Large intestine (tissue), 12 donors: ENCODE measurements around the gene CCL1. TPM values are rescaled to one million over a fixed set of nuclear protein-coding genes. Genes with fewer than 3 reads are reported as not detected.

ENCODE experiments used
- DNase-seq, 2 donors: peaks; one replicate each; pipeline versions ENCODE4 v3.0.0 to v3.0.0-alpha.2; 2013
- H3K27ac ChIP-seq: one replicate; pipeline ENCODE4 v1.5.1; 2013; ENCODE audit warnings: low read length
- H3K27me3 ChIP-seq: 2 replicates; pipeline ENCODE4 v1.6.1; 2013; ENCODE audit warnings: low read length; ENCODE audit not compliant: control insufficient read depth, insufficient read depth
- H3K36me3 ChIP-seq: 2 replicates; pipeline ENCODE4 v1.6.1; 2013; ENCODE audit warnings: low read length; ENCODE audit not compliant: control insufficient read depth, insufficient read depth
- H3K4me1 ChIP-seq: one replicate; pipeline ENCODE4 v1.6.1; 2013; ENCODE audit warnings: low read length; ENCODE audit not compliant: control insufficient read depth, insufficient read depth
- H3K4me3 ChIP-seq: one replicate; pipeline ENCODE4 v1.5.1; 2013; ENCODE audit warnings: low read length
- H3K9me3 ChIP-seq: one replicate; pipeline ENCODE4 v1.6.1; 2013; ENCODE audit warnings: mild to moderate bottlenecking, low read depth, low read length, moderate library complexity; ENCODE audit not compliant: control insufficient read depth
- WGBS: methylation state at CpG from one replicate; pipeline ENCODE4 v1.1.5; 2013; ENCODE audit warnings: low lambda C conversion rate; ENCODE audit not compliant: insufficient coverage; 5-methylcytosine and 5-hydroxymethylcytosine counted together
- long read RNA-seq, 11 donors: transcript quantifications; one replicate each; lab custom pipeline, GENCODE V29; 2026
- polyA plus RNA-seq: library from polyadenylated mRNA; unstranded; fragments of 120-200 nt; gene quantifications from one replicate; pipeline ENCODE4 v1.2.1, GENCODE V29; 2013

Gene CCL1, protein sequence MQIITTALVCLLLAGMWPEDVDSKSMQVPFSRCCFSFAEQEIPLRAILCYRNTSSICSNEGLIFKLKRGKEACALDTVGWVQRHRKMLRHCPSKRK
- polyA plus RNA-seq, result not detected
- long read RNA-seq, donor 1, result 0 reads
- long read RNA-seq, donor 2, result 0 reads
- long read RNA-seq, donor 3, result 0 reads
- long read RNA-seq, donor 4, result 0 reads
- long read RNA-seq, donor 5, result 0 reads
- long read RNA-seq, donor 6, result 0 reads
- long read RNA-seq, donor 7, result 0 reads
- long read RNA-seq, donor 8, result 0 reads
- long read RNA-seq, donor 9, result 0 reads
- long read RNA-seq, donor 10, result 0 reads
- long read RNA-seq, donor 11, result 0 reads

DNA sequence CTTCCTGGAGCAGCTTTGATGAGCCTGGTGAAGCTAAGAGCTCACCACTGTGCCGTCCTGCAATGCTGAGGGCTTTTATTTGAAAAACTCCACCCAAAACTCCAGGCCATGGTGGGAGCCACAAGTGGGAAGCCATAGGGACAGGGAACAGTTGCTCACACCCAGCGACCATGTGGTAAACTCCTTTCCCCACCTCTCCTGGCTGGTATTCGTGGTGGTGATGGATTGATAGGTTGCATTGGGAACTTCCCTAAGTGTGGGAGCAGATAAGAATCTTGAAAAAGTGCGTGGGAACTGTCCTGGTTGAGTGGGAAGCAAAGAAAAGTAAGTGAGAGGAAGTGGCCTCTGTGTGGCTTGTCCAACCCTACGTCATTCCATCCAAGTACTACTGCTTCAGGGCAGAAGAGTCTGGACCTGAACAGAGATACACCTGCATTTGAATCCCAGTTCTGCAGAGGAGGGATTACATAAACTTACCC, at the start of gene CCL1:
CCL1 (minus strand) TSS at position 51 of the 479 bp plus-strand sequence. CDS start 72 bp downstream, outside the sequence.
- Histone ChIP-seq H3K4me3 (no peak within 1 kb of the TSS), H3K36me3 (no peaks in the 10 kb centered on the region), H3K9me3 (no peaks in the 10 kb centered on the region), H3K27ac (no peak within 1 kb of the TSS), H3K4me1 (no peaks in the 10 kb centered on the region), H3K27me3 (no peaks in the 10 kb centered on the region)
- WGBS, result 80% methylated on average over 1 of the region's 5 CpGs
- no peak for DNase-seq

DNA sequence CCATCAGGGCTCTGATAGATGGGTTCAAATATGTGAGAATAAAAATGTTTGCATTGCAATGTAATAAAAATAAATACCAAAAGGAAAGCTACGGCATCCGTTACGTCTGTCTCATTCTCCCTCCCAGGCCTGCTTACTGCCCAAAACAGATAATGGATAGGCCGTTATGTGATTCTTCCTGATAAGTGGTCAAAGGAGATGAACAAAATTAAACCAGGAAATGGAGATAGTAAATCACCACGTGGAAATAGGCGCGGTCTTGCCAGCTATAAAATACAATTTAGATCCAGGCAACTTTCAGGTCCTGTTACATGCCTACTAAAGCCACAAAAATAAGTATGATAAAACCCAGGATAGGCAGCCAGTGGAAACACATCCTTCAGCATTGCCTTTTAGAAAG, 49.5 kb upstream of the CCL1 start:
- 26% methylated on average over 3 of the region's 7 CpGs for WGBS
- Histone ChIP-seq H3K27me3 (peaks cover 46% of the 10 kb centered on the region), H3K4me3 (no peak overlapping the region), H3K27ac (no peak overlapping the region), H3K9me3 (no peaks in the 10 kb centered on the region), H3K36me3 (no peaks in the 10 kb centered on the region), H3K4me1 (no peaks in the 10 kb centered on the region)
- DNase-seq, result no peak

DNA sequence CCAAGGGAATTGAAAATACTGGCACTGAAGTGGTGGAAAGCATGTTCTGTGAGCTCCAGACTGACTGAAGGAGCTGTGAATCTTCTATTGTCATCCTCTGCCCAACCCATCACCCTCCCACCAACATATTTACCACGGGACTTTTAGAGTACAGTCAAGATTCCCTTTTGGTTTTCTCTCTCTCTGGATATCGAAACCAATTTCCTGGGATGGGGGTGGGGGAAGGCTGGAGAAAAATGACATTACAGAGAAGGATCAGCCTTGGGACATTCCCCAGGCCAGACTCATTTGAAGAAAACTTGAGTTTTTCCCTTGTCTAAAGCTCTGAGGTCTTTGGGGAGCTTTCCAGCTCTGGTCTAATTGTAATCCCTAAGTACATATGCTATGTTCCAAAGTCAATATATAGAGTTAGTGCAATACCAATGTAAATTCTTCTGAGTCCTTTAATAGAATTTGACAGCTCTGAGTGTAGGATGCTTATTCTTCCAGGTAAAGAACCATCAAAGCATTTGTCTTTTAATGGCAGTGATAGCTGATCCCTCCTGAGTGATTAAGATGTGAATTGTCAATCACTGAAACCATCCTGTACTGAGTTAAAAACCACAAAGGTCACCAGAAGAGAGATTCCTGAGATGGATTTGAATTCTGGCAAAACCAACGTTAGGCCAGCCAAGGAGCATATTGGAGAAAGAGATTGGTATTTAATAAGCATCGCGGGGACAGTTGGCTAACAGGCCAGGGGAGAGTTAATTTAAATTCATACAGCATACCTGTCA, 48.8 kb upstream of the CCL1 start:
- Histone ChIP-seq H3K36me3 (no peaks in the 10 kb centered on the region), H3K4me3 (no peak overlapping the region), H3K4me1 (no peaks in the 10 kb centered on the region), H3K9me3 (no peaks in the 10 kb centered on the region), H3K27me3 (peaks cover 46% of the 10 kb centered on the region), H3K27ac (no peak overlapping the region)
- WGBS, result 86% methylated on average over 2 of the region's 5 CpGs
- no peak for DNase-seq

DNA sequence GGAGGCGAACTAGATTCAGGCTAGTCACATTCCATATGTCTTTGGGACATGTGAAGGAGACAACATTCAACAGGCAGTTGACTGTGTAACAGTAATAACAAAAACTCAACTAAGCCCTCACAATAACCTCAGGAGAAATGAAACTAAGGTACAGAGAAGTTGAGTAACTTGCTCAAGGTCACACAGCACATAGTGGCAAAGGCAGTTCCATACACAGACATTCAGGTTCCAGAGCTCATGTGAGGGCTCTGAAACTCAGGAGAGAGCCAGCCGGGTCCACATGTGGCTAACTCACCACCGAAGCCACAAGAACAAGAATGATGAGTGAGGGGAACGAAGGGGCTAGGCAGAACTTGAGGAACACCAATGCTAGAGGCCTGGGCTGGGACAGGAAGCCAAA, 46.3 kb upstream of the CCL1 start:
- no peak for DNase-seq
- WGBS, result 100% methylated on average over 1 of the region's 4 CpGs
- Histone ChIP-seq H3K4me1 (no peaks in the 10 kb centered on the region), H3K4me3 (no peak overlapping the region), H3K27me3 (peaks cover 38% of the 10 kb centered on the region), H3K27ac (no peak overlapping the region), H3K36me3 (no peaks in the 10 kb centered on the region), H3K9me3 (no peaks in the 10 kb centered on the region)

DNA sequence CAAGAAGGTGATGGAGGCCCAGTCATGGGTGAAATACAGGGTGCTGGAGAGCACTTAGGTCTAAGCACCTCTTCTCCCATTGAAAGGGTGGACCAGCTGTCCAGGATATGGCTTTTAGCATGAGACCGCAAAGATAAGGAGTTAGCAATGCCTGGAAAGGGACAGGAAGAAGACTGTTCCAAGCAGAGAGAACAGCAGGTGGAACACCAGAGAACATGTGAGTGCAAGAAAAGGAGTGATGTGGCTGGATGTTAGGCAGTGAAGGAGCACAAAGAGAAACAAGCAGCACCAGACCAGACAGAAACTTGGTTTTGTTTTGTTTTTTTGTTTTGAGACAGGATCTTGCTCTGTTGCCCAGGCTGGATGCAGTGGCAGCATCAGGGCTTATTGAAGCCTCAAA, 45.4 kb upstream of the CCL1 start:
- H3K9me3 ChIP-seq, result no peaks in the 10 kb centered on the region
- no peaks in the 10 kb centered on the region for H3K36me3 ChIP-seq
- H3K4me1 ChIP-seq, result no peaks in the 10 kb centered on the region
- H3K27me3 ChIP-seq, result peaks cover 31% of the 10 kb centered on the region
- WGBS, result no CpG with 5 or more reads among the region's 1 CpG
- H3K4me3 ChIP-seq, result no peak overlapping the region
- DNase-seq, result no peak
- H3K27ac ChIP-seq, result no peak overlapping the region

DNA sequence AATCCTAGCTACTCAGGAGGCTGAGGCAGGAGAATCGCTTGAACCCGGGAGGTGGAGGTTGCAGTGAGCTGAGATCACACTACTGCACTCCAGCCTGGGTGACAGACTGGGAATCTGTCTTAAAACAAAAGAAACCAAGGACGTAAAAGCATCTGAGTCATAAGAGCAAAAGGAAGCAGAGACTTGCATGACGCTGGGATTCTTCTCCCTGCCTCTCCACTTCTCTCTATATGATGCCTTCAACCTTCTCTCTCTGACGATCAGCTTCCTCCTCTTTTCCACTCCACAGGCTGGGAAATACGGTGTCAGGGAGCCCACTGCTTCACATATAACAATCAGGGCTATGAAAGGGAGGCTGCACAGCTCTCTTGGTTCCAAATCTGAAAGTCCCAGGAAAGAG, 43.2 kb upstream of the CCL1 start:
- H3K27me3 ChIP-seq, result peaks cover 10% of the 10 kb centered on the region
- DNase-seq, result no peak
- no peak overlapping the region for H3K4me3 ChIP-seq
- no peaks in the 10 kb centered on the region for H3K4me1 ChIP-seq
- no peaks in the 10 kb centered on the region for H3K36me3 ChIP-seq
- 100% methylated on average over 1 of the region's 6 CpGs for WGBS
- H3K27ac ChIP-seq, result no peak overlapping the region
- no peaks in the 10 kb centered on the region for H3K9me3 ChIP-seq

DNA sequence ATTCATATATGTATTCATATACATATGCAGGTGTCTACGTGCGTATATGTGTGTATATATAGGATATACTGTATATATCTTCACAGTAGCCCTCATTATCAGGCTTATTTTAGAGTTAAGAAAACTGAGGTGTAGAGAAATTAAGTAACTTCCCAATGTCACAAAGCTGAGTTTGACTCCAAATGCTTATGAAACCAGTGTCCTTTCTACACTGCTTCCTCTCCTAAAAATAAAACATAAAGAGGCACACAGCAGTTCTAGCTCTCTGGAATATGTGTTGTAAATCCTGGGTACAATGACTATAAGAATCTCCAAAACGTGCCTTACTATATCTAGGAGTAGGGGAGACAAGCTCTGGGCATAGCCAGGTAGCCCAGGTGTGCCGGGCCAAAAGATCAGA, 40.0 kb upstream of the CCL1 start:
- WGBS, result no CpG with 5 or more reads among the region's 4 CpGs
- H3K27me3 ChIP-seq, result peaks cover 3% of the 10 kb centered on the region
- H3K4me3 ChIP-seq, result no peak overlapping the region
- no peaks in the 10 kb centered on the region for H3K36me3 ChIP-seq
- no peak overlapping the region for H3K27ac ChIP-seq
- no peaks in the 10 kb centered on the region for H3K9me3 ChIP-seq
- DNase-seq, result no peak
- H3K4me1 ChIP-seq, result no peaks in the 10 kb centered on the region

DNA sequence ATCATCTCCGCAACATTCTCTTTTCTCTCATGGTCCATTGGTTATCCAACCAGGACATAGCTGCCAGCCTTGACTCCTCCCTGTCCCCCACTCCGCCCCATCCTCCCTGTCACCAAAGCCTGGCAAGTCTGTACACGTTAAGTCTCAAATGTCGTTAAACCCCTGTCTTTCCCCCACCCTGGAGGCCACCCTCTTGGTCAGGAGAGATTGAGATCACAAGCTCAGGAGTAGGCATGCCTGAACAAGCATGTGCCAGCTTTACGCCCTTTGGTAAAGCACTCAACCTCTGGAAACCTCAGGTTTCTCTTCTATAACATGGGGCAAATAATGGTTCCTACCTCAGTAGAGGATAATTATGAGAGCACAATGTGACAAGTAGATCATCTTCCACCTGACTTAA, 38.1 kb upstream of the CCL1 start:
- H3K4me3 ChIP-seq, result no peak overlapping the region
- 100% methylated on average over 1 of the region's 5 CpGs for WGBS
- no peak for DNase-seq
- H3K4me1 ChIP-seq, result no peaks in the 10 kb centered on the region
- no peaks in the 10 kb centered on the region for H3K9me3 ChIP-seq
- H3K27me3 ChIP-seq, result no peaks in the 10 kb centered on the region
- no peak overlapping the region for H3K27ac ChIP-seq
- H3K36me3 ChIP-seq, result no peaks in the 10 kb centered on the region

DNA sequence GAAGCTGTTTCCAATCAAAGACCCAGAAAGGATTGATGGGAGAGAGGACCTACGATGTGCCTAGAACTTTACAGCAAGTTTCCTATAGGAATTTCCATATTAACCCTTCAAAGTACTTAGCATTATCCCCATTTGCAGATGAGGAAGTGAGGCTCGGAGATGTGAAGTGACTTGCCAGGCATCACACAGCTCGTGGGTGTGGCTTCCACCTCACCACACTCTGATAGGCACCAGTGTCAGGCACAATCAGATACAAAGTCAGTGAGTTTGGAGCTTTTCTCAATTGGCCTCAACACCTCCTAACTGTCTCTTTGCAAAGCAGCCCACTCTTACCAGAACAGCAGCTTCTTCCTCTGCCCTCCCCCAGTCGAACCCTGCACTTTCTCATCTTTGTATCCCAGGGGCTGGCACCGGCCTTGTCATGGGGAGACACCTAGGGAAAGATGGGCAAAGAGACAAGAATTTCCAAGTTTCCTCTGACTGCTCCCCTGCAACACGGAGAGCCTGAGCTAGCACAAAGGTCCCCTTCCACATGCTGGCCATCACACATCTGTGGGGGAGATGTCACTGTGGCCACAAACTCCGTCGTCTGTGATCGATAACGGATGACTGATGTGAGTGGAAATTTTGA, 37.4 kb upstream of the CCL1 start:
- DNase-seq, result no peak
- H3K27me3 ChIP-seq, result no peaks in the 10 kb centered on the region
- H3K9me3 ChIP-seq, result no peaks in the 10 kb centered on the region
- H3K27ac ChIP-seq, result no peak overlapping the region
- no peaks in the 10 kb centered on the region for H3K4me1 ChIP-seq
- H3K4me3 ChIP-seq, result no peak overlapping the region
- H3K36me3 ChIP-seq, result no peaks in the 10 kb centered on the region
- 80% methylated on average over 1 of the region's 10 CpGs for WGBS

DNA sequence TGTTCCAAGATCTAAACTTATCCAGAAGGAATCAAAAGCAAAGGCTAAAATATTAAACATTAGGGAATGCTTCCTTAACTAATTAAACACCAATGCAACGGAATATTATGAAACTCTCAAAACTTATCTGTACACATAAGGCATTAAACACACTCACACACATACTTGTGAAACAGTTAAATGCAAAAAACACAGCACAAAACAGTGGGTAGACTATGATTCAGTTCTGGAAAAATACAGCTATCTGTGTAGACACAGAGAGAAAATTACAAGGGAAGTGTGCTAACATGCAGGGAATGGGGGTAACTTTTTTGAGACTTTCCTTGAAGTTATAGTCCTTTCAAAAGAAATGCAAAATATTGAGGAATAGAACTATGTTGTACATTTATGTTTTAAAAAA, 36.7 kb upstream of the CCL1 start:
- WGBS, result 80% methylated on average over 1 of the region's 1 CpG
- Histone ChIP-seq H3K36me3 (no peaks in the 10 kb centered on the region), H3K27ac (no peak overlapping the region), H3K9me3 (no peaks in the 10 kb centered on the region), H3K4me3 (no peak overlapping the region), H3K4me1 (no peaks in the 10 kb centered on the region), H3K27me3 (no peaks in the 10 kb centered on the region)
- DNase-seq, result no peak
